ENCODE measurements around the gene SLC27A1.

SLC27A1 gene

DNA sequence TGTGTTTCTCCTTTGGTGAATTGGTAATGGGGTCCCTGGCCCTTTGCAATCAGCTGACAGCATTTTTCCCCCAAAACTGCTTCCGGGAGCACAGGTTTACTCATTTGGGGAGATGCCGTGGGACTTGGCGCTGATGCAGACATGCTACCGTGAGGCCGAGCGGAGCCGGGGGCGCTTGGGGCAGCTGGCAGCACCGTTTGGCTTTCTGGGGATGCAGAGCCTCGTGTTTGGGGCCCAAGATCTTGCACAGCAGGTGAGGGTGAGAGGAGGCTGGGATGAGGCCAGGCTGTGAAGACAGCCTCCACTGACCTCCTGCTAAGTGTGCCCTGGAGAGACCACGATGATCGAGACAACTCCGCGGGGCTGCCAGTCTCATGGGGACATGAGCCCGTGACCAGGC, 71.7 kb downstream of the SLC27A1 start:
- no peak for DNase-seq (ENCODE audit: low read depth)
- H3K4me3 ChIP-seq (ENCODE audit: low read depth, low read length) = no peak overlapping the region
- TF ChIP-seq CTCF (IDR thresholded peaks at IDR 0.05; ENCODE audit: control insufficient read depth, extremely low read depth, insufficient read depth) = no peak

GRCh38 chr19:17542793-17543582, 72.7 kb downstream of the SLC27A1 start:
- TF ChIP-seq CTCF (IDR thresholded peaks at IDR 0.05; ENCODE audit: control insufficient read depth, extremely low read depth, insufficient read depth) = no peak
- no peak overlapping the region for H3K4me3 ChIP-seq (ENCODE audit: low read depth, low read length)
- no peak for DNase-seq (ENCODE audit: low read depth)

DNA sequence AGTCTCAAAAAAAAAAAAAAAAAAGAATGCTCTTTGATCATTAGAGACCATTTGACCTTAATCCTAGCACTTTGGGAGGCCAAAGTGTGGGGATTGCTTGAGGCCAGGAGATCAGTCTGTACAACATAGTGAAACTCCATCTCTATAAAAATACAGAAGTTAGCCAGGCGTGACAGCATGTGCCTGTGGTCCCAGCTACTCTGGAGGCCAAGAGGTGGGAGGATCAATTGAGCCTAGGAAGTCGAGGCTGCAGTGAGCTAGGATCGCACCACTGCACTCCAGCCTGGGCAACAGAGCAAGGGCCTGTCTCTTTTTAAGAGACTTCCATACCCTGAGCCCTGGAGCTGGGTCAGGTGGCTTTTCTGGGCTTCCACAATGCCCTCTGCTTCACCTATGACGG, 73.7 kb downstream of the SLC27A1 start:
- TF ChIP-seq CTCF (IDR thresholded peaks at IDR 0.05; ENCODE audit: control insufficient read depth, extremely low read depth, insufficient read depth) = no peak
- H3K4me3 ChIP-seq (ENCODE audit: low read depth, low read length) = no peak overlapping the region
- no peak for DNase-seq (ENCODE audit: low read depth)

DNA sequence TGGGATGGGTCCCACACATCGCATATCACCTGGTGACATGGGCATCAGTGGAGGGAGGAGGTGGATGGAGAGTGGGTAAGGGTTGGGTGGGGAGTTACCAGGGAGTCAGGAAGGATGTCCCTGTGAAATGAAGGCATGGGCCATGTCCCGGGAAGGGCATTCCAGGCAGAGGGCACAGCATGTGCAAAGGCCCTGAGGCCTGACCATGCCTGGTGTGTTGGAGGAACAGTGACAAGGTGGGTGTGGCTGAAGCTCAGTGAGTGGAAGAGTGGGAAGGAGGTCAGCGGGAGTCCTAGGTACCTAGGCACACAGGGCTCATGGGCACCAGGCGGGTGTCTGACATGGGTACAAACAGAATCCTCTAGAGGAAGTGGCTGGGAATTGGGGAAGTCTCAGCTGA, 74.1 kb downstream of the SLC27A1 start:
- no peak for TF ChIP-seq CTCF (IDR thresholded peaks at IDR 0.05; ENCODE audit: control insufficient read depth, extremely low read depth, insufficient read depth)

DNA sequence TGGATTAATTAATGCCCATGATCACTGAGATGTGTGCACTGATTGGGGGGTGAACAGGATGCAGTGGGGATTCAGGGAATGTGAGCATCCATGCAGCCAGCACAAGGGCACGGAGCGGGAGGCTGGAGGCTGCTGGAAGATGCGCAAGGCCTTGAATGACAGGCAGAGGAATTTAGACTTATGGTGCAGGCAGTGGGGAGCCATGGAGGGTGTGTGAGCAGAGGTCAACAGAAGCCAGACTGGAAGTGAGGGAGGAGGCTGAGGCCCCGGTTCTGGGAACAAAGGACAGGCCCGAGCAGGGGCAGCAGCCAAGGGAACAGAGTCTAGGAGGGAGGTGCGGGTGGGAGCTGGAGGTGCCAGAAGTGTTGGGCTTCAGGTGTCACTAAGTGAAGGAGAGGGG, 77.8 kb downstream of the SLC27A1 start:
- no peak for TF ChIP-seq CTCF (IDR thresholded peaks at IDR 0.05; ENCODE audit: control insufficient read depth, extremely low read depth, insufficient read depth)
- no peak overlapping the region for H3K4me3 ChIP-seq (ENCODE audit: low read depth, low read length)
- DNase-seq (ENCODE audit: low read depth) = no peak

More for the DNA sequence above, 74.1 kb downstream of the SLC27A1 start:
- DNase-seq (ENCODE audit: low read depth) = no peak
- no peak overlapping the region for H3K4me3 ChIP-seq (ENCODE audit: low read depth, low read length)

- no peak for DNase-seq (ENCODE audit: low read depth)
- no peak overlapping the region for H3K4me3 ChIP-seq (ENCODE audit: low read depth, low read length)
- no peak for TF ChIP-seq CTCF (IDR thresholded peaks at IDR 0.05; ENCODE audit: control insufficient read depth, extremely low read depth, insufficient read depth)
Observed at GRCh38 chr19:17549085-17549740, 78.9 kb downstream of the SLC27A1 start.

Measured in LNCaP clone FGC (cell line).